ENCODE results near the gene RGS17. TPM values are rescaled to one million over a fixed set of nuclear protein-coding genes. Genes with fewer than 3 reads are reported as not detected.

The RGS17 gene
- total and polyA plus RNA-seq, 2 of the 13 experiments (the other 11 are each of a cell fraction or from before 2014, with no cell fraction given): 0.04 TPM; not detected in 1

- in situ Hi-C loops (cut with HindIII; ENCODE audit: extremely low pct_ligation_motif_present, low pct_unique_long_range_greater_than_20kb): no loop called here
- no TSS peak for BruUV-seq (replicated peaks)
- no peak overlapping the region for H3K4me3 ChIP-seq (replicated peaks in 1 of 3; ENCODE audit: insufficient read depth in 1 of 3, low read depth in 2 of 3, low read length in 3 of 3)
- no peak overlapping the region for H2AFZ ChIP-seq (ENCODE audit: low read length)
- FAIRE-seq: no peak
- intact Hi-C loops (cut with micrococcal nuclease; ENCODE audit: unreplicated experiment): no loop called here
- no peak overlapping the region for H3K4me2 ChIP-seq (ENCODE audit: low read depth, low read length)
- H3K27ac ChIP-seq (ENCODE audit: extremely low read length, insufficient read depth, low read length): no peak overlapping the region
- H3K79me2 ChIP-seq (ENCODE audit: insufficient read depth, low read length): no peaks in the 10 kb centered on the region
- DNase-seq (ENCODE audit: low spot score): no peak
- no peaks in the 10 kb centered on the region; a peak in 1 of 5 replicates for H3K27me3 ChIP-seq (ENCODE audit: control insufficient read depth in 1 of 2, insufficient read depth in 2 of 2, low read length in 2 of 2)
- H3K9me3 ChIP-seq (ENCODE audit: low read length): no peaks in the 10 kb centered on the region
- H3K9ac ChIP-seq (ENCODE audit: insufficient read depth, low read depth, low read length): no peak overlapping the region
- TF ChIP-seq GRHL1 (CRISPR knock-in tag; conservative IDR thresholded peaks at IDR 0.05) (no peak), TIGD3 (CRISPR knock-in tag; IDR thresholded peaks at IDR 0.05; ENCODE audit: borderline replicate concordance) (no peak), TGIF2 (CRISPR knock-in tag; IDR thresholded peaks at IDR 0.05) (no peak), PATZ1 (CRISPR knock-in tag; IDR thresholded peaks at IDR 0.05) (no peak), ZNF878 (CRISPR knock-in tag; IDR thresholded peaks at IDR 0.05) (no peak), GZF1 (CRISPR knock-in tag; IDR thresholded peaks at IDR 0.05) (no peak), HNF4A (CRISPR knock-in tag; IDR thresholded peaks at IDR 0.05) (no peak), HOMEZ (CRISPR knock-in tag; IDR thresholded peaks at IDR 0.05; ENCODE audit: low read depth) (no peak), HMGXB3 (CRISPR knock-in tag; IDR thresholded peaks at IDR 0.05; ENCODE audit: borderline replicate concordance) (no peak), MAF1 (CRISPR knock-in tag; IDR thresholded peaks at IDR 0.05; ENCODE audit: borderline replicate concordance) (no peak)
- no peaks in the 10 kb centered on the region for H3K4me1 ChIP-seq (ENCODE audit: insufficient read depth, low read length)
- ATAC-seq: no peak
- ChIA-PET POLR2A (no interaction called here), CTCF (ENCODE audit: low intra/inter-chr PET ratio, low total read pairs) (no interaction called here)
- H3K36me3 ChIP-seq (replicated peaks in 1 of 2; ENCODE audit: control insufficient read depth in 1 of 2, insufficient read depth in 2 of 2, low read length in 2 of 2): no peaks in the 10 kb centered on the region
- no peaks in the 10 kb centered on the region for H4K20me1 ChIP-seq (ENCODE audit: insufficient read depth, low read length)
Observed at GRCh38 chr6:153121311-153121710, 9.8 kb downstream of the RGS17 start.
